Loucy (cell line): ENCODE data around the gene PIK3R5.
A peak's percentile ranks its signal among the peaks of the same experiment; 100 is the strongest.

Experiments
- H2AFZ ChIP-seq: fragments of 200-600 bp; sonication (generic); 2 replicates; pipeline ENCODE4 v1.6.0; 2016; ENCODE audit warnings: antibody characterized with exemption, mild to moderate bottlenecking, low read length, moderate library complexity
- H3F3A ChIP-seq: fragments of 200-600 bp; 2 replicates; pipeline ENCODE4 v1.6.0; 2016; ENCODE audit warnings: antibody characterized with exemption, low read depth, mild to moderate bottlenecking
- H3K27me3 ChIP-seq: fragments of 200-600 bp; sonication (generic); 2 replicates; pipeline ENCODE4 v1.6.1; 2014; ENCODE audit warnings: low read length, mild to moderate bottlenecking; ENCODE audit not compliant: insufficient read depth, poor library complexity, severe bottlenecking
- H3K36me3 ChIP-seq: fragments of 200-600 bp; sonication (generic); 2 replicates; pipeline ENCODE4 v1.6.1; 2016; ENCODE audit warnings: low read length; ENCODE audit not compliant: insufficient read depth
- H3K4me1 ChIP-seq: fragments of 200-600 bp; sonication (generic); 2 replicates; pipeline ENCODE4 v1.5.1; 2014; ENCODE audit warnings: low read length, mild to moderate bottlenecking; ENCODE audit not compliant: insufficient read depth, poor library complexity, severe bottlenecking
- H3K4me2 ChIP-seq: fragments of 200-600 bp; sonication (generic); 2 replicates; pipeline ENCODE4 v1.6.0; 2014; ENCODE audit warnings: antibody characterized with exemption, low read length, low read depth, mild to moderate bottlenecking; ENCODE audit not compliant: poor library complexity, severe bottlenecking
- H3K4me3 ChIP-seq: fragments of 200-600 bp; sonication (generic); 2 replicates; pipeline ENCODE4 v1.5.1; 2014; ENCODE audit warnings: low read length, mild to moderate bottlenecking, mixed read lengths; ENCODE audit not compliant: poor library complexity, severe bottlenecking
- H3K79me2 ChIP-seq: fragments of 200-600 bp; sonication (generic); 2 replicates; pipeline ENCODE4 v1.6.1; 2014; ENCODE audit warnings: low read length; ENCODE audit not compliant: insufficient read depth
- H3K9ac ChIP-seq: fragments of 200-600 bp; sonication (generic); 2 replicates; pipeline ENCODE4 v1.6.0; 2014; ENCODE audit warnings: mild to moderate bottlenecking, low read depth, low read length, moderate library complexity; ENCODE audit not compliant: poor library complexity, severe bottlenecking
- H3K9me2 ChIP-seq: fragments of 200-600 bp; sonication (generic); replicated peaks from 2 replicates; pipeline ENCODE4 v1.6.1; 2016; ENCODE audit warnings: low read depth, low read length, mixed read lengths
- H3K9me3 ChIP-seq: fragments of 200-600 bp; sonication (generic); 2 replicates; pipeline ENCODE4 v1.6.1; 2014; ENCODE audit warnings: mild to moderate bottlenecking, antibody characterized with exemption, low read length, low read depth; ENCODE audit not compliant: insufficient read depth
- H4K20me1 ChIP-seq: fragments of 200-600 bp; sonication (generic); 2 replicates; pipeline ENCODE4 v1.6.0; 2014; ENCODE audit warnings: antibody characterized with exemption, low read length, mild to moderate bottlenecking; ENCODE audit not compliant: insufficient read depth, poor library complexity, severe bottlenecking
- CTCF ChIP-seq: fragments of 200-600 bp; sonication (generic); conservative IDR thresholded peaks from 2 replicates; pipeline ENCODE4 v1.5.1; 2014; ENCODE audit warnings: mild to moderate bottlenecking, antibody characterized with exemption, low read length
- EZH2phosphoT487 ChIP-seq: fragments of 200-600 bp; IDR thresholded peaks from 2 replicates; pipeline ENCODE4 v1.6.1; 2018; ENCODE audit warnings: antibody characterized with exemption, mild to moderate bottlenecking, moderate library complexity, borderline replicate concordance

PIK3R5 gene

GRCh38 chr17:8963014-8963413, 2.5 kb downstream of the PIK3R5 start:
- Histone ChIP-seq H3K9ac (peak overlapping the region; percentile 70), H3K9me3 (no peaks in the 10 kb centered on the region), H4K20me1 (peaks cover 8% of the 10 kb centered on the region), H3K27me3 (no peaks in the 10 kb centered on the region), H3K4me2 (peak overlapping the region; percentile 80), H3F3A (no peaks in the 10 kb centered on the region; the same call in 1 of the 2 replicates), H3K9me2 (no peaks in the 10 kb centered on the region), H2AFZ (no peak overlapping the region), H3K36me3 (no peaks in the 10 kb centered on the region), H3K4me3 (peak overlapping the region; percentile 82), H3K79me2 (peaks cover 53% of the 10 kb centered on the region), H3K4me1 (peaks cover 59% of the 10 kb centered on the region)
- TF ChIP-seq CTCF (no peak), EZH2phosphoT487 (no peak)

GRCh38 chr17:8961829-8962228, 3.7 kb downstream of the PIK3R5 start:
- Histone ChIP-seq H3K79me2 (peaks cover 65% of the 10 kb centered on the region), H3K9ac (no peak overlapping the region), H3K36me3 (no peaks in the 10 kb centered on the region), H3K27me3 (no peaks in the 10 kb centered on the region), H3K4me1 (peaks cover 60% of the 10 kb centered on the region), H3K9me2 (no peaks in the 10 kb centered on the region), H3K4me3 (no peak overlapping the region), H2AFZ (no peak overlapping the region), H3K4me2 (peak overlapping the region; percentile 80), H3F3A (no peaks in the 10 kb centered on the region; the same call in 1 of the 2 replicates), H4K20me1 (peaks cover 8% of the 10 kb centered on the region), H3K9me3 (no peaks in the 10 kb centered on the region)
- TF ChIP-seq EZH2phosphoT487 (no peak), CTCF (no peak)

- Histone ChIP-seq H3K4me2 (peak overlapping the region; percentile 36), H3K9me2 (no peaks in the 10 kb centered on the region), H3K9ac (no peak overlapping the region), H3K4me3 (no peak overlapping the region), H3K27me3 (no peaks in the 10 kb centered on the region), H3K4me1 (peaks cover 67% of the 10 kb centered on the region), H3K36me3 (no peaks in the 10 kb centered on the region), H3K79me2 (peaks cover 77% of the 10 kb centered on the region), H2AFZ (no peak overlapping the region), H4K20me1 (peaks cover 8% of the 10 kb centered on the region), H3F3A (no peaks in the 10 kb centered on the region; the same call in 1 of the 2 replicates), H3K9me3 (no peaks in the 10 kb centered on the region)
- TF ChIP-seq CTCF (no peak), EZH2phosphoT487 (no peak)
Observed at GRCh38 chr17:8960325-8961140, 5.0 kb downstream of the PIK3R5 start.
